HG03520 (cell line): ENCODE data around the gene LST1.
"Not testable (repeated sequence)": the region's sequence is repeated elsewhere in the genome, so short reads cannot be mapped to it uniquely, and the experiment has no call there.

Source experiments
- ATAC-seq: cut with Tn5 transposase; IDR thresholded peaks from one replicate; pipeline ENCODE4 v1.9.1; 2021; ENCODE audit warnings: mild to moderate bottlenecking, moderate library complexity; ENCODE audit not compliant: unreplicated experiment

Gene LST1

GRCh38 chr6:31580438-31580740 is 5.7 kb upstream of the LST1 start:
- no peak for ATAC-seq

DNA sequence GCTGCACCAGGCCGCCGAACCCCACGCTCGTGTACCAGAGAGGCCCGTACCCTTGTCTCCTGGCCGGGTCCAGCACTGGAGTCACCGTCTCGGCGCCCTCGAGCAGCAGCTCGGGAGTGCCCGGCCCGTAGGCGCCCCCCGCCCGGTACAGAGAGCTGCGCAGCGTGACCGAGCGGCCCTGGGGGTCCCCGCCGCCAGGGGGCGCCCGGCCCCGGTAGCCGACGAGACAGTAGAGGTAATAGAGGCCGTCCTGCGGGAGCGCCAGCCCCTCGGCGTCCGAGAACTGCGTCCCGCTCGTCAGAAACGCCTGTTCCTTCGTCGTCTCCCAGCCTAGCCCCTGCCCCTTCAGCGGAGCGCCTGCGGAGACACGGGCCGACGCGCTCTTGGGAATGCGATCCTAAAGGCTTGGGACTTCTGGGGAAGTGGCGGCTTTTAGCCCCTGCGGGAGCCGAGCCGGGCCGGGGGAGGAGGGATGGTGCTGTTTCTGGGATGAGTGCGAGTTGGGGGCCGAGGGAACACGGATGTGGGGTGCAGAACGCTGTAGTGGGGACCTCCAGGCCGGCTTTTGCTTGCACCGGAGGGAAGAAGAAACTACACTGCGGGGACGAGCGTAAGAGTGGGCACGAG is 5.2 kb upstream of the LST1 start:
- peak; percentile 36 for ATAC-seq

DNA sequence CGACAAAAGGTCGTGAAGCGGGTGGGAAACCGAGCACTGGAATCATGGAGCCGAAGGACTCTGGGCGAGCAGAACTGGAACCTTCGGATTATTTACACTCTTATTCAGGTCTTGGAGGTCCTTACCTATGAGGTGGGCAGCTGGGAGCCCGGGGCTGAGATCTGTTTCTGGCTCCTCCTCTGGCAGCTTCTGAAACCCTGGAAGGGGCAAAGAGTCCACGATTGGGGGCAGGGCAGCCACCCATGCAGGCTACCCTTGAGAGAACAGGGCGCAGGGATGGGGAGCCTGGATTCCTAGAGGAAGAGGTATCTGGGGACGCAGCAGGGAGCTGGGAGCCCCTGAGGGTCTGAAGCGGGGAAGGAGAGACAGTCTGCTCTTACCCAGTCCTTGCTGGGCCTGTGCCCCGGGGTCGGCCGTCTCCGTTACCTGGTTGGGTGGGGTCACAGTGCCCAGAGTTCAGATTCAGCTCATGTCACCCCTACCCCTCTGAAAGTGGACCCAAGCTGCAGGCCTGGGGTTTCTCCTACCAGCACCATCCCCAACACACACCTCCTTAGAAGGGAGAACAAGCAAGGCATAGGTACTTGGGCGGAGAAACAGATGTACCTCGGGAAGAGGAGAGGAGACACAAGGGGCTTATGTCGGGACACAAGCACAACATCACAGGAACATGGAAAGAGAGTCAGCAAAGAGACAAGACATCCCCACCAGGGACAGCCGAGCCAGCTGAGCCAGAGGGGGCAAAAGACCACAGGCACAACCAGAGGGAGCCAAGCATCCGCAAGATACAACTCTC is 4.4 kb upstream of the LST1 start:
- ATAC-seq = no peak

DNA sequence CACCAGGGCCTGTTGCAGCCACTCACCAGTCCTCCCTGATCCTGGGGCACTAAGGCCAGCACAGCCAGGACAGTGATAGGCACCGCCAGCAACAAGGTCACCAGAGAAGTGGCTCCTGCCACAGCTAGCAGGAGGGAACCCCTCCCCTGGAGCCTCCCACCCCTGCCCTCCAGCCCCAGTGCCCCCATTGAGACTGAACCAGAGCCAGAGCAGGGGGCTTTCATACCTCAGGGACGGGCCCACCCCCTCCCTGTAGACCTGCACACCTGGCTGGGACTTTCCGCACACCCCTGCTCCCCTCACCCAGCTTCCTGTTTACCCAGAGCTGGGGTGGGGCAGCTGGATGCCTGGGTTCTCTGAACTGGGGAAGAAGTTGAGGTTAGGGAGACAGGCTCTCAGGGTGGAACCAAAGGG is 3.8 kb upstream of the LST1 start, which contains the start of gene LTB:
Gene LTB (minus strand): TSS at position 195 of the 414 bp plus-strand sequence. CDS start 7 bp downstream, at position 188.
- ATAC-seq = no peak

DNA sequence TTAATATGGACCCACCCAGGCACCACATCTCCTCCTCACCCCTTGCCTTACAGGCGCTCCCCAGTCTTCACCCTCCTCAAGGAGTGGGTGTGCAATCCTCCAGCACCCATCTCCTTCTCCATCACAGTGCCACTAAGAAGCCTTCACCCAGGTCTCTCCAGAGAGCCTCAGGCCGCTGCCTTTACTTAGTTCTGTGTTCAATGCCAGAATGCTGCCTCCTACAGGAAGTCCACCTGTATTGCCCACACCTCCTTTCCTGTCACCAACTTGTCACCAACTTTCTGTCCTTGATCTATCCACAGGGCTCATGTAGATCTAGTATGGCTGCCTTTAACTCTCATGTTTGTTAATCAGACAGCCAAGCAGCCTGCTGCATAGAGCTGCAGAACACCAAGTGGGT is 586 bp upstream of the LST1 start:
- ATAC-seq = no peak

DNA sequence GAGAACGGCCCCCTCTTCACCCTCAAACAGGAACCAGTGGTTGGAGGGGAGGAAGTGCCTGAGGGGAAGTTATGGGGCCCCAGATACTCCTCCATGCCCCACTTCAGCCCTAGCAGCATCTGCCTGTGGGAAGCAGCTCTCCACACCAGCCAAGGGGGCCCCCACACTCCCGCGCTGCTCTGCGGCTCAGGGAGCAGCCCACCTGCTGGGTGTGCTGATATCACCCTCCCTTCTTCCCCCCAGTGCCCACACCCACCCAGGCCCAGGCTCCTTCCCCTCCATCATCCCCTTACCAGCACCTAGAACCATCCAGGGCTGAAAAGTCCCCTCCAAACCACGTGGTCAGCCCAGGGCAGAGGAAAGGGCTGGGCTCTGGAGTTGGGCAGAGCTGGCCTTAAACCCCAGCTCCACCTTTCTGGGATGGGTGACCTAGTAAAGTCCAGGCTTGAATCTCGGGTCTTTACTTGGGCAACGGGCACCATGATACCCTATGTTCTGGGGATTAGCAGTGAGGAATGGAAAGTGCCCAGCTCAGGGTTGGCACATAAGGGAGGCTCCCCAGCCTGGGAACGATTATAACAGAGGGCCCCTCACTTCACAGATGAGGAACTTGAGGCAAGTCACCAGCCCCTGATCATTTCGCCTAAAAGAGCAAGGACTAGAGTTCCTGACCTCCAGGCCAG is 663 bp downstream of the LST1 start:
- ATAC-seq = no peak

GRCh38 chr6:31587791-31588777 is 2.0 kb downstream of the LST1 start:
- no peak for ATAC-seq

GRCh38 chr6:31588871-31589650 is 3.0 kb downstream of the LST1 start:
- no peak for ATAC-seq

DNA sequence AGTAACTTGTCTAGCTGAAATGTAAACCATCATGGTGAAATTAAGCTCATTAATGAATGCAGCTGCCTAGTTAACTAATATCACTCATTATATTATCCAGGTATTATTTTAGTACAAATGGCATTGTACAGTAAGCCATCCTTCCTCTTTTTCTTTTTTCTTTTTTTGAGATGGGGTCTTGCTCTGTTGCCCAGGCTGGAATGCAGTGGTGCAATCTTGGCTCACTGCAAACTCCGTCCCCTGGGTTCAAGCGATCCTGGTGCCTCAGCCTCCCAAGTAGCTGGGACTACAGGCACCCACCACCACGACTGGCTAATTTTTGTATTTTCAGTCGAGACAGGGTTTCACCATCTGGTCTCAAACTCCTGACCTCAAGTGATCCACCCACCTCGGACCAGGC is 4.6 kb downstream of the LST1 start:
- ATAC-seq = not testable (repeated sequence)

DNA sequence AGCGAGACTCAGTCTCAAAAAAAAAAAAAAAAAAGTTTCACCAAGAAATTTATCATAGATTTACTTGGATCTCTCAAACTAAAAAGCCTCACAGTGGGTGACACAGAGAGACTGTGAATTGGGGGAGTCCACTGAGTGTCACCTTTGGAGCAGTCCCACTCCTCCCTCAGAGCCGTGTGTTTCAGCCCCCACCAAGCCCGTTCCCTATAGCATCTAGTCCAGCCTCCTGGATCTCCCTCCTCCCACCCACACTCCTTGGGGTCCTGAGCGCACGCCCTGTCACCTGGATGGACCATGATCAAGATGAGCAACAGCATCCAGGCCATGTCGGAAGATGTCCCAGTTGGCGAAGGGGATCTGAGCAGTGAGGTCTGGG is 6.3 kb downstream of the LST1 start:
- ATAC-seq = no peak

DNA sequence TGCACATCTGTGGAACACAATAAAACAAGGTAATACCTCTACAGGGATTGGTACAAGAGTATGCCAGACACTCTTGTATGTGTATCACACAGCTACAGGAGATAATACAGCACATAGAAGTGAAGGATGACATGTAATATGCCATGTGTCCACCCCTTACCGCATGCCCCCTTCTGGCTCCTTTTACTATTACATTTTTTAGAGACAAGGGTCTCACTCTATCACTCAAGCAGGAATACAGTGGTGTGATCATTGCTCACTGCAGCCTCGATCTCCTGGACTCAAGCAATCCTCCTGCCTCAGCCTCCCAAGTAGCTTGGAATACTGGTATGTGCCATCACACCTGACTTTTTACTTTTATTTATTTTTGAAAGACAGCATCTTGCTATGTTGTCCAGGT is 10.9 kb downstream of the LST1 start:
- ATAC-seq = no peak

GRCh38 chr6:31607317-31607716 is 21.2 kb downstream of the LST1 start:
- no peak for ATAC-seq

- ATAC-seq = no peak
Observed at GRCh38 chr6:31609519-31610406, 23.7 kb downstream of the LST1 start.

DNA sequence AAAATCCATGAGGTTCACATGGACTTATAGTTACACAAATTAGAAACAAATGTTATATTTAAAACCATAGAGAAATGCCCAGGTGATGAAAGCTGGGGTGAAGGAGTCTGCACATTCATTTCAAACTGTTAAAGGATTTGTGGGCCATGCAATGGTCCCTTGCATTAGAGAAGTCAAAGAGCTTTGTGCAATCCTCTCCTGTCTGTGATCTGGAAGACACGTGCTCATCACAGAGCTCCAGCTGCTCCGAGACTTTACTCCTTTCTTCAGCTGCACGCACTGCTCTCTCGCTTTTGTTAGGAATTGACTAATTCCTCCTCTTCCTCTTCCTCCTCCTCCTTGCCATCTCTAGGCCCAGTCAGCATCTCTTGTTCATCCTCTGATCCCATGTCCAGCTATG is 24.9 kb downstream of the LST1 start:
- no peak for ATAC-seq

DNA sequence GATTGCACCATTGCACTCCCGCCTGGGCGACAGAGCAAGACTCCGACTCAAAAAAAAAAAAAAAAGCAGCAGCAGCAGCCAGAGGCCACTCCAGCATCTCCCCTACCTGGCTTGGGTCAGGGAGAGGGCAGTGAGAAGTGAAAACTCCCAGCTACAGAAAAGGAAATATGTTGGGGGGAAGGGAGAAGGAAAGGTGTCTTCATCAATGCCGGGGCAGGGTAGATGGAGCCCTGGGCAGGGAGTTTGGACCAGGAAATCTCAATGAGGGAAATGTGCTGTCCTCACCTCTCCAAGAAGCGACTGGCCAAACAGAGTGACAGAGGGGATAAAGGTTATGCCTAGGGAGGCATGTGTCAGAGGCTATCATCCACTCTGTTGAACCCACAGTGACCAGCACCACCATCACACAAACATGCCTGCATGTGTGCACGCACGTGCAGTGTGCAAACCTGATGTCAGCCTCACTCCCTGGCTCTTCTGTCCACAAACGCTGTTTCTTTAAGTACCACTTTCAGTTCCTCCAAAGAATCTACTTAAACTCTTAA is 28.1 kb downstream of the LST1 start:
- no peak for ATAC-seq

GRCh38 chr6:31614684-31615578 is 28.9 kb downstream of the LST1 start, which contains the start of gene AIF1:
Gene AIF1, plus strand, starts transcription at chr6:31615234. Its CDS starts 96 bp downstream, at chr6:31615330.
- ATAC-seq = no peak

DNA sequence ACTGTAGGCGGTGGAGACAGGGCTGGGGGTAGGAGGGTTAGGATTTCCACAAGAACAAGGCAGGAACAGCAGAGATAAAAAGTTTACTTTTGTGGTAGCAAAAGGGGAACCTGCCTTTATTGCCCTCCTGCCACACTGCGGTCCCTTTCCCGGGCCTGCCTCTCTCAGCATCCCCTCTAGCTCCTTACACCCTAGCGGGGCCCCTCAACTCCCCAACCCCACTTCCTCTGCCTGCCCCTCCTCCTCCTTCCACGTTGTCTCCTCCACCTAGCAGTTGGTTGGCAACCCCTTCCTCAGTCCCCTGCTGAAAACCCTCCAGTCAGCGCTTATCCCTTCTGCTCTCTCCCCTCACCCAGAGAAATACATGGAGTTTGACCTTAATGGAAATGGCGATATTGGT is 29.7 kb downstream of the LST1 start:
- no peak for ATAC-seq

- no peak for ATAC-seq
Observed at GRCh38 chr6:31617010-31617409, 30.9 kb downstream of the LST1 start.
